GM12878 (cell line): ENCODE measurements around the gene PDCD11.

Experiments
- EZH2 ChIP-seq: IDR thresholded peaks from 2 replicates; pipeline ENCODE4 v1.6.1; 2012; ENCODE audit warnings: low read depth, mild to moderate bottlenecking, control low read depth, inconsistent platforms, low read length, borderline replicate concordance; ENCODE audit not compliant: control insufficient read depth
- MXI1 ChIP-seq: fragments of 150-350 bp; IDR thresholded peaks from 2 replicates; pipeline ENCODE4 v1.6.1; 2011; ENCODE audit warnings: low read depth, mild to moderate bottlenecking, inconsistent platforms, low read length, improper control_type of control experiment
- POLR2A ChIP-seq: IDR thresholded peaks from 2 replicates; pipeline ENCODE4 v1.6.1; 2011; ENCODE audit warnings: low read depth, mild to moderate bottlenecking, low read length
- ZBTB40 ChIP-seq: fragments of 450-650 bp; IDR thresholded peaks from 2 replicates; pipeline ENCODE4 v1.6.1; 2016; ENCODE audit warnings: mild to moderate bottlenecking, moderate library complexity, borderline replicate concordance
- TF ChIP-seq, protein P1 (sequence below): fragments of 450-650 bp; IDR thresholded peaks from 2 replicates; pipeline ENCODE4 v1.6.1; 2016; ENCODE audit warnings: mild to moderate bottlenecking

- TF ChIP-seq, protein P1, sequence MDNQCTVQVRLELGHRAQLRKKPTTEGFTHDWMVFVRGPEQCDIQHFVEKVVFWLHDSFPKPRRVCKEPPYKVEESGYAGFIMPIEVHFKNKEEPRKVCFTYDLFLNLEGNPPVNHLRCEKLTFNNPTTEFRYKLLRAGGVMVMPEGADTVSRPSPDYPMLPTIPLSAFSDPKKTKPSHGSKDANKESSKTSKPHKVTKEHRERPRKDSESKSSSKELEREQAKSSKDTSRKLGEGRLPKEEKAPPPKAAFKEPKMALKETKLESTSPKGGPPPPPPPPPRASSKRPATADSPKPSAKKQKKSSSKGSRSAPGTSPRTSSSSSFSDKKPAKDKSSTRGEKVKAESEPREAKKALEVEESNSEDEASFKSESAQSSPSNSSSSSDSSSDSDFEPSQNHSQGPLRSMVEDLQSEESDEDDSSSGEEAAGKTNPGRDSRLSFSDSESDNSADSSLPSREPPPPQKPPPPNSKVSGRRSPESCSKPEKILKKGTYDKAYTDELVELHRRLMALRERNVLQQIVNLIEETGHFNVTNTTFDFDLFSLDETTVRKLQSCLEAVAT = no peak
- TF ChIP-seq ZBTB40 (no peak), EZH2 (no peak), MXI1 (no peak), POLR2A (no peak)
These were observed 94.5 kb downstream of the PDCD11 start for GRCh38 chr10:103490986-103491314.
